ENCODE data around the gene ITPR1. TPM values are rescaled to one million over a fixed set of nuclear protein-coding genes. Genes with fewer than 3 reads are reported as not detected.

The ITPR1 gene
- total and polyA plus RNA-seq, 10 of the 15 experiments (the other 5 are each of a cell fraction or from before 2014, with no cell fraction given): 12.2 to 239 (median 28.4) TPM

GRCh38 chr3:4751029-4751501 is 257.9 kb downstream of the ITPR1 start (continued):
- TF ChIP-seq ZNF217 (IDR thresholded peaks at IDR 0.05) (no peak), JUNB (IDR thresholded peaks at IDR 0.05) (peak; percentile 76), MAX (IDR thresholded peaks at IDR 0.05; ENCODE audit: low read depth, low read length) (no peak), RBBP5 (conservative IDR thresholded peaks at IDR 0.05) (no peak), POLR2A (IDR thresholded peaks at IDR 0.05; ENCODE audit: low read depth, low read length) (peak; percentile 47), HDAC2 (IDR thresholded peaks at IDR 0.05) (no peak), IKZF2 (IDR thresholded peaks at IDR 0.05) (no peak; a peak in 1 of 4 replicates), EED (IDR thresholded peaks at IDR 0.05; ENCODE audit: low read depth) (peak; percentile 49; the same call in 1 of the 2 replicates), BCL11A (IDR thresholded peaks at IDR 0.05; ENCODE audit: low read depth, low read length) (peak; percentile 60), ASH2L (IDR thresholded peaks at IDR 0.05; ENCODE audit: borderline replicate concordance, low read depth) (no peak), NFIC (IDR thresholded peaks at IDR 0.05; ENCODE audit: low read depth, low read length) (peak; percentile 64; the same call in 1 of the 2 replicates), MLLT1 (IDR thresholded peaks at IDR 0.05) (peak; percentile 91), RAD21 (IDR thresholded peaks at IDR 0.05; ENCODE audit: insufficient read depth, low read depth, low read length) (no peak), ESRRA (IDR thresholded peaks at IDR 0.05; ENCODE audit: low read length) (no peak), RFX5 (IDR thresholded peaks at IDR 0.05; ENCODE audit: low read depth, low read length) (no peak), SMARCA5 (IDR thresholded peaks at IDR 0.05) (no peak), YBX1 (IDR thresholded peaks at IDR 0.05) (no peak)
- TF ChIP-seq, protein P1, sequence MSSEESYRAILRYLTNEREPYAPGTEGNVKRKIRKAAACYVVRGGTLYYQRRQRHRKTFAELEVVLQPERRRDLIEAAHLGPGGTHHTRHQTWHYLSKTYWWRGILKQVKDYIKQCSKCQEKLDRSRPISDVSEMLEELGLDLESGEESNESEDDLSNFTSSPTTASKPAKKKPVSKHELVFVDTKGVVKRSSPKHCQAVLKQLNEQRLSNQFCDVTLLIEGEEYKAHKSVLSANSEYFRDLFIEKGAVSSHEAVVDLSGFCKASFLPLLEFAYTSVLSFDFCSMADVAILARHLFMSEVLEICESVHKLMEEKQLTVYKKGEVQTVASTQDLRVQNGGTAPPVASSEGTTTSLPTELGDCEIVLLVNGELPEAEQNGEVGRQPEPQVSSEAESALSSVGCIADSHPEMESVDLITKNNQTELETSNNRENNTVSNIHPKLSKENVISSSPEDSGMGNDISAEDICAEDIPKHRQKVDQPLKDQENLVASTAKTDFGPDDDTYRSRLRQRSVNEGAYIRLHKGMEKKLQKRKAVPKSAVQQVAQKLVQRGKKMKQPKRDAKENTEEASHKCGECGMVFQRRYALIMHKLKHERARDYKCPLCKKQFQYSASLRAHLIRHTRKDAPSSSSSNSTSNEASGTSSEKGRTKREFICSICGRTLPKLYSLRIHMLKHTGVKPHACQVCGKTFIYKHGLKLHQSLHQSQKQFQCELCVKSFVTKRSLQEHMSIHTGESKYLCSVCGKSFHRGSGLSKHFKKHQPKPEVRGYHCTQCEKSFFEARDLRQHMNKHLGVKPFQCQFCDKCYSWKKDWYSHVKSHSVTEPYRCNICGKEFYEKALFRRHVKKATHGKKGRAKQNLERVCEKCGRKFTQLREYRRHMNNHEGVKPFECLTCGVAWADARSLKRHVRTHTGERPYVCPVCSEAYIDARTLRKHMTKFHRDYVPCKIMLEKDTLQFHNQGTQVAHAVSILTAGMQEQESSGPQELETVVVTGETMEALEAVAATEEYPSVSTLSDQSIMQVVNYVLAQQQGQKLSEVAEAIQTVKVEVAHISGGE (CRISPR knock-in tag; IDR thresholded peaks at IDR 0.05): no peak
- TF ChIP-seq, protein P2, sequence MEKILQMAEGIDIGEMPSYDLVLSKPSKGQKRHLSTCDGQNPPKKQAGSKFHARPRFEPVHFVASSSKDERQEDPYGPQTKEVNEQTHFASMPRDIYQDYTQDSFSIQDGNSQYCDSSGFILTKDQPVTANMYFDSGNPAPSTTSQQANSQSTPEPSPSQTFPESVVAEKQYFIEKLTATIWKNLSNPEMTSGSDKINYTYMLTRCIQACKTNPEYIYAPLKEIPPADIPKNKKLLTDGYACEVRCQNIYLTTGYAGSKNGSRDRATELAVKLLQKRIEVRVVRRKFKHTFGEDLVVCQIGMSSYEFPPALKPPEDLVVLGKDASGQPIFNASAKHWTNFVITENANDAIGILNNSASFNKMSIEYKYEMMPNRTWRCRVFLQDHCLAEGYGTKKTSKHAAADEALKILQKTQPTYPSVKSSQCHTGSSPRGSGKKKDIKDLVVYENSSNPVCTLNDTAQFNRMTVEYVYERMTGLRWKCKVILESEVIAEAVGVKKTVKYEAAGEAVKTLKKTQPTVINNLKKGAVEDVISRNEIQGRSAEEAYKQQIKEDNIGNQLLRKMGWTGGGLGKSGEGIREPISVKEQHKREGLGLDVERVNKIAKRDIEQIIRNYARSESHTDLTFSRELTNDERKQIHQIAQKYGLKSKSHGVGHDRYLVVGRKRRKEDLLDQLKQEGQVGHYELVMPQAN (conservative IDR thresholded peaks at IDR 0.05): no peak
- TF ChIP-seq, protein P3, sequence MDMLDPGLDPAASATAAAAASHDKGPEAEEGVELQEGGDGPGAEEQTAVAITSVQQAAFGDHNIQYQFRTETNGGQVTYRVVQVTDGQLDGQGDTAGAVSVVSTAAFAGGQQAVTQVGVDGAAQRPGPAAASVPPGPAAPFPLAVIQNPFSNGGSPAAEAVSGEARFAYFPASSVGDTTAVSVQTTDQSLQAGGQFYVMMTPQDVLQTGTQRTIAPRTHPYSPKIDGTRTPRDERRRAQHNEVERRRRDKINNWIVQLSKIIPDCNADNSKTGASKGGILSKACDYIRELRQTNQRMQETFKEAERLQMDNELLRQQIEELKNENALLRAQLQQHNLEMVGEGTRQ (IDR thresholded peaks at IDR 0.05; ENCODE audit: borderline replicate concordance, low read depth, low read length): no peak
- TF ChIP-seq, protein P4, sequence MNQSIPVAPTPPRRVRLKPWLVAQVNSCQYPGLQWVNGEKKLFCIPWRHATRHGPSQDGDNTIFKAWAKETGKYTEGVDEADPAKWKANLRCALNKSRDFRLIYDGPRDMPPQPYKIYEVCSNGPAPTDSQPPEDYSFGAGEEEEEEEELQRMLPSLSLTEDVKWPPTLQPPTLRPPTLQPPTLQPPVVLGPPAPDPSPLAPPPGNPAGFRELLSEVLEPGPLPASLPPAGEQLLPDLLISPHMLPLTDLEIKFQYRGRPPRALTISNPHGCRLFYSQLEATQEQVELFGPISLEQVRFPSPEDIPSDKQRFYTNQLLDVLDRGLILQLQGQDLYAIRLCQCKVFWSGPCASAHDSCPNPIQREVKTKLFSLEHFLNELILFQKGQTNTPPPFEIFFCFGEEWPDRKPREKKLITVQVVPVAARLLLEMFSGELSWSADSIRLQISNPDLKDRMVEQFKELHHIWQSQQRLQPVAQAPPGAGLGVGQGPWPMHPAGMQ (IDR thresholded peaks at IDR 0.05; ENCODE audit: borderline replicate concordance): no peak

All from GM12878 (cell line).